NCI-H2029 (cell line): ENCODE measurements around the gene TPD52L1.

ENCODE experiments used
- DNase-seq: peaks from one replicate; lab custom pipeline; 2025; lab: John Stamatoyannopoulos, UW

TPD52L1 gene

GRCh38 chr6:125175466-125176048, 22.0 kb downstream of the TPD52L1 start:
- DNase-seq: no peak

- peak; percentile 45 for DNase-seq
These were observed 28.9 kb downstream of the TPD52L1 start for GRCh38 chr6:125182237-125183008.

- DNase-seq: no peak
These were observed 29.8 kb downstream of the TPD52L1 start for GRCh38 chr6:125183391-125183790.

GRCh38 chr6:125188037-125188436, 34.5 kb downstream of the TPD52L1 start:
- DNase-seq: no peak

- no peak for DNase-seq
These were observed 35.1 kb downstream of the TPD52L1 start for GRCh38 chr6:125188594-125189203.

- DNase-seq: no peak
These were observed 35.9 kb downstream of the TPD52L1 start for GRCh38 chr6:125189494-125189893.

- no peak for DNase-seq
These were observed 37.1 kb downstream of the TPD52L1 start for GRCh38 chr6:125190667-125191066.

- DNase-seq: peak; percentile 78
These were observed 38.5 kb downstream of the TPD52L1 start for GRCh38 chr6:125191916-125192609.

- DNase-seq: no peak
These were observed 39.0 kb downstream of the TPD52L1 start for GRCh38 chr6:125192610-125192930.

GRCh38 chr6:125193208-125193607, 39.6 kb downstream of the TPD52L1 start:
- no peak for DNase-seq

- no peak for DNase-seq
These were observed 41.4 kb downstream of the TPD52L1 start for GRCh38 chr6:125194941-125195340.

- DNase-seq: no peak
These were observed 42.0 kb downstream of the TPD52L1 start for GRCh38 chr6:125195526-125195925.

- no peak for DNase-seq
These were observed 43.0 kb downstream of the TPD52L1 start for GRCh38 chr6:125196613-125197012.

GRCh38 chr6:125197795-125198269, 44.3 kb downstream of the TPD52L1 start:
- peak; percentile 71 for DNase-seq

GRCh38 chr6:125198398-125198937, 44.9 kb downstream of the TPD52L1 start:
- peak; percentile 29 for DNase-seq

GRCh38 chr6:125200941-125201340, 47.4 kb downstream of the TPD52L1 start:
- DNase-seq: no peak

- DNase-seq: peak; percentile 22
These were observed 48.6 kb downstream of the TPD52L1 start for GRCh38 chr6:125201961-125202729.

- DNase-seq: no peak
These were observed 49.8 kb downstream of the TPD52L1 start for GRCh38 chr6:125203395-125203794.

GRCh38 chr6:125205931-125206330, 52.4 kb downstream of the TPD52L1 start:
- no peak for DNase-seq

- DNase-seq: no peak
These were observed 52.8 kb downstream of the TPD52L1 start for GRCh38 chr6:125206389-125206788.

- no peak for DNase-seq
These were observed 54.4 kb downstream of the TPD52L1 start for GRCh38 chr6:125207956-125208355.
